GM12872 (cell line): ENCODE measurements around the gene PPP3CA.

Experiments used
- TF ChIP-seq, protein P1 (sequence below): IDR thresholded peaks from 3 replicates; pipeline ENCODE4 v1.5.1; 2011; ENCODE audit warnings: low read depth, mild to moderate bottlenecking, low read length, moderate library complexity; ENCODE audit not compliant: insufficient read depth

Gene PPP3CA

DNA sequence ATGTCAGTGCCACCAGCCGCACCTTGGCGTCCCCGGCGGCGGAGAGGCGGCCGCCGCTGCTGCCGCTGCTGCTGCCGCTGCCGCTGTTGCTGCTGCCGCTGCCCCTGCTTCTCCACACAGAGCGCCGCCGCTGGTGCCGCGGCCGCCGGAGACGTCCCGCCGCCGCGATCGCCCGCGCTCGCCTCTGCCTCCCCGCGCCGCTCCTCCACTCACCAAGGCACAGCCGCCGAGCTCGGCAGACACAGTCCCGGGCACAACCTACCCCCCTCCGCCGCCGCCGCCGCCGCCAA is at the start of gene PPP3CA:
PPP3CA (minus strand) TSS at position 260 of the 290 bp plus-strand sequence.
- TF ChIP-seq, protein P1, sequence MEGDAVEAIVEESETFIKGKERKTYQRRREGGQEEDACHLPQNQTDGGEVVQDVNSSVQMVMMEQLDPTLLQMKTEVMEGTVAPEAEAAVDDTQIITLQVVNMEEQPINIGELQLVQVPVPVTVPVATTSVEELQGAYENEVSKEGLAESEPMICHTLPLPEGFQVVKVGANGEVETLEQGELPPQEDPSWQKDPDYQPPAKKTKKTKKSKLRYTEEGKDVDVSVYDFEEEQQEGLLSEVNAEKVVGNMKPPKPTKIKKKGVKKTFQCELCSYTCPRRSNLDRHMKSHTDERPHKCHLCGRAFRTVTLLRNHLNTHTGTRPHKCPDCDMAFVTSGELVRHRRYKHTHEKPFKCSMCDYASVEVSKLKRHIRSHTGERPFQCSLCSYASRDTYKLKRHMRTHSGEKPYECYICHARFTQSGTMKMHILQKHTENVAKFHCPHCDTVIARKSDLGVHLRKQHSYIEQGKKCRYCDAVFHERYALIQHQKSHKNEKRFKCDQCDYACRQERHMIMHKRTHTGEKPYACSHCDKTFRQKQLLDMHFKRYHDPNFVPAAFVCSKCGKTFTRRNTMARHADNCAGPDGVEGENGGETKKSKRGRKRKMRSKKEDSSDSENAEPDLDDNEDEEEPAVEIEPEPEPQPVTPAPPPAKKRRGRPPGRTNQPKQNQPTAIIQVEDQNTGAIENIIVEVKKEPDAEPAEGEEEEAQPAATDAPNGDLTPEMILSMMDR = no peak

DNA sequence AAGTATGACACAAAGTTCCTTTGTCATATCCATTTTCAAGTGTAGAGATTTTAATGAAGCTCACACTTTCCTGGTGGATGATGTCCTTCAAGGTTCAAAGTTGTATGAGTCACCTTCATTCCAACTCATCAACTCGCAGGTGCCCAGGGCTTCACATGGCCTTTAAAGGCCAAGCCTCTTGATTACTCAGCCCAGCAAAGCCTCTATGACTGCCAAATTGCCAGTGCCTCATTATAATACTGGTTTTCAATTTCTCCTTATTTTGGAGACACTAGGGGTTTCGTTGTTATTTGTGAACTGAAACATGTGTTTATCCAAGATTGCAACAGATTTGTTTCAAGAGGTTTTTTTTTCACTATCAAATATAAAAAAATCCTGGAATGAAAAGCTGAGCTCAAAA is 45.9 kb upstream of the PPP3CA start:
- TF ChIP-seq, protein P1 = no peak

DNA sequence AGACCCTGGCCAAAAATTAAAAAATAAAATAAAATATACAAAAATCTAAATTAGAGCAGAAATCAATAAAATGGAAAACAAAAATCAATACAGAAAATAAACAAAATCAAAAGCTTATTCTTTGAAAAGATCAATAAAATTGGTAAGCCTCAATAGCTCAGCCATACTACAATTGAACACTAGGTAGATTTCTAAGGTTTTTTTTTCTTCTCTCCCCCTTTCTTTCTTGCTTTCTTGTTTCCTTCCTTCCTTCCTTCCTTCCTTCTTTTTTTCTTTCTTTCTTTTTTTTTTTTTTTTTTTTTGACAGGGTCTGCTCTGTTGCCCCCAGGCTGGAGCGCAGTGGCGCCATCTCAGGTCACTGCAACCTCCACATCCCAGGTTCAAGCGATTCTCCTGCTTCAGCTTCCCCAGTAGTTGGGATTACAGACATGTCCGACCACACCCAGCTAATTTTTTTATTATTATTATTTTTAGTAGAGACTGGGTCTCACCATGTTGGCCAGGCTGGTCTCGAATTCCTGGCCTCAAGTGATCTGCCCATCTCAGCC is 23.4 kb upstream of the PPP3CA start:
- TF ChIP-seq, protein P1 = 0 out of 3 replicates have a peak, but pooled peaks have one; percentile 8

DNA sequence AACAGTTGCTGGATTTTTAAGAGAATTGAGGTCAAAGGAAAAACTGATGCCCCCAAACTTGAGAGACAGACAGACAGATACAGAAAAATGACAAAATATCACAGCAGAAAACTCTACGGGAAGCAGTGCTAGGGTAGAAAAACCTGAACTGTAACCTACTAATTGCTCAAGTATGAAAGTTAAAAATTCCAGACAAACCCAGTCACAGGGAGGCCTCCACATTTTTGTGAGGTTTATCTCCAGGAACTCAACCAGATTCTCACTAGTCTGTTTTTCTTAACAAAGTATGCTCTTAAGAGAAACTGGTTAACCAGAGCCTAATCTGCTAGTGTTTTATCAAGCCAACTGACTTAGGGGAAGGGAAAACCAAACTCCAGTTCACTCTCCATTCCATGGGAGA is 19.9 kb upstream of the PPP3CA start:
- TF ChIP-seq, protein P1 = no peak

DNA sequence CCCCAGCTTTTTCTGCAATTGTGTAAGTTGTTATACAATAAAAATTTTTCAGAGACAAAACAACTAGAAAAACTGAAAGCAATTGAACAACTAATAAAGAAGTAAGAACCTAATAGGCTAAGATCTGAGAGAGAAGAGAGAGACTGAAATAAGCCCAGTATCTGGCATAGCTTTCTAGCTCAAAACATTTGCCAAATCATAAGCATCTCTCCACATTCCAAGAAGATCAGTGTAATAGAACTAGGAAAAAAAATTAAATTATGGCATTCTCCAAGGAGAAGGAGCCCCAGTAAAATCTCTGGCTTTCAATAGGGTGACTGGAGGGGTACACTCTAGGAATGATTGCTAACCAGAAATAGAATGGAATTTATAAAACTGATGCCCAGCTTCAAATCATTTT is 19.0 kb upstream of the PPP3CA start:
- TF ChIP-seq, protein P1 = no peak

DNA sequence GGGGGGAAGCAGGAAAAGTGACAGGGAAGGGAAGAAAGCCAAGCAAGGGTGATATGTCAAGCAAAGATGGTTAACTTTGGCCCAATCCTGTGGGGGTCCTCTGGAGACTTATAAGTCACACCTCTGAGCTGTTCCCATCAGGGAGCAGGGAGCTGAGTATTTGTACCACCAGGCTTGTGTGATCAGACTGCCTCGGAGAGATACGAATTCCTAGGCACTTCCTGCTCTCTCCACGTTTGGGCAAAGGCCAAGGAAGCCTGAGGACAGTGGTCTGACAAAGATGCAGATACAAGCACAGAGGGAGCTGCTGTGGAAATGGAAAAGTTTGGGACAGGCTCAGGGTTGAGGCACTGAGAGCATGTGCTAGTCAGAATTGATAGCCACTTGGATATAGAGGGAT is 10.4 kb upstream of the PPP3CA start:
- TF ChIP-seq, protein P1 = no peak

DNA sequence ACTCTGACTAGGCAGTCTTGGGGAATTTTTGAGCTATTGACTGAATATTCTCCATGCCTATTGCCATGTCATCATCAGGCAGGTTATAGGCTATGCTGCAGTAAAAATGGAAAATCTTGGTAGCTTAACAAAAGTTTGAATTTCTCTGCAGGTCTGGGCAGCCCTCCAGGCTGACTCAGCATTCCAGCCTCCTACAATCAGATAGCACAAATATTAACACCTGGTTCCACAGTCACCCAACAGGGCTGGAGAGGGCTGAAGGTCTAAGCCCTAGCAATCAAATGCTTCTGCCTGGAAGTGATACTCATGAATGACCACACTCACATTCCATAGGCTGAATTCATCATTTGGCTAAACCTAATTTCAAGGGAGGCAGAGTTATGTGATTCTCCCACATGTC is 9.6 kb upstream of the PPP3CA start:
- TF ChIP-seq, protein P1 = no peak
